UCSD-AML1 (cell line): ENCODE data around the gene C1orf52.

Source experiments
- DNase-seq: peaks from one replicate; lab custom pipeline; 2025; ENCODE audit not compliant: unreplicated experiment; lab: John Stamatoyannopoulos, UW

Gene C1orf52

DNA sequence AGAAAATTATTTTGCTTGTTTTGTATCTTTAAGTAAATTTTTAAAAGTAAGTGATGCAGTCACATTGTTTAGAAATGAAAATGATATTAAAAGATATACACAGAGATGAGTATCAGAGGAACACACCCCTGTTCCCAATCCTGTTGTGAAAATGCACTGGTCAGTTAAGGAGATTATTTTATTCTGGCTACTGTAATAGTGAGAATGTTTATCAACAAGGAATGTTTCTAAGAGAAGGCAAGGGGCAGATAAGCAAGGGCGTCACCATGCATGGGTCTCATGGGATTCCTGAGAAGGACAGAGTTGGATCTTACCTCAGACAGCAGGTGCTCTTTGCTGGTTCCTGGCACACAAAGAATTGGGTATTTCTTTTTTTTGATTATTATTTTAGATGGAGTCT is 21.8 kb downstream of the C1orf52 start:
- no peak for DNase-seq

DNA sequence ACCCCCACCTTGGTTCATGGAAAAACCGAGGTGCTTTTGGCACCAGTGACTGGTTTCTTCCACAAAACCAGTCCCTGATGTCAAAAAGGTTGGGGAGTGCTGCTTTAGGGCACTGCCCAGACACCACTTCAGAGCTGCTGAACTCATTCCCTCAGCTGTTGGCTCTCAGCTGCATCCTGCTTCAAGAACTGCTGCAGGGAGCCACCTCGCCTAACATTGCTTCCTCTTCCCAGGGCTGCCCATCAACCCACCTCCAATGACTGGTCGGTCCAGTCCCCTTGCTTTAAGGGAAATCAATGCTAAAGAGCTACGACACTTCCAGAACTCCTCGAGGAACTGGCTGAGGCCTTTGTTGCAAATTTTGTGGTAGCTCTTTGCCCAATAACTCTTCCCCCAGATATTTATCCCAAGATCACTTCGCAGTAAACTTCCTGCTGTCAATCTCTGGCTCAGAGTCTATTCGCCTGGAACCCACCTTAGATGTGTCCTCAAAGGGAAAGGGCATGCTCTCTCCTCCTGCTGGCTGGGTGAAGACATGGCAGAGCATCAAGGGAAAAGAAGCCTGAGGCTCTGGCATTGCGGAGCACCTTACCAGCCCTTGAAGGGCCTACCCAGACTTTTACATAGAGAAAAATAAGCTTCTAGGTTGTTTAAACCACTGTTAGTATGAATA is 29.0 kb downstream of the C1orf52 start:
- no peak for DNase-seq

DNA sequence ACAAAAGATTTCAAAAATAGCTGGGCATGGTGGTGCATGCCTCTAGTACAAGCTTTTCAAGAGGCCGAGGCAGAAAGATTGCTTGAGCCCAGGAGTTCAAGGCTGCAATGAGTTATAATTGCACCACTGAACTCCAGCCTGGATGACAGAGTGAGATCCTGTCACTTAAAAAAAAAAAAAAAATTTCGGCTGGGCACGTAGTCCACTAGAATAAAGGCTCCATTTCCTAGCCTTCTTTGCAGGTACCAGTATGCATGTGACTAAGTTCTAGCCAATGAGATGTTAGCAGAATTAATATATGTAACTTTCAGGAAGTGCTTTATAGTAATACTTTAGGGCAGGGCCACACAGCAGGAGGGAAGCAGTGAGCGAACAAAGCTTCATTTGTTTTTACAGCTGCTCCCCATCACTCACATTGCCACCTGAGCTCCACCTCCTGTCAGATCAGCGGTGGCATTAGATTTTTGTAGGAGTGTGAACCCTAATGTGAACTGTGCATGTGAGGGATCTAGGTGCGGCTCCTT is 29.8 kb downstream of the C1orf52 start:
- no peak for DNase-seq

DNA sequence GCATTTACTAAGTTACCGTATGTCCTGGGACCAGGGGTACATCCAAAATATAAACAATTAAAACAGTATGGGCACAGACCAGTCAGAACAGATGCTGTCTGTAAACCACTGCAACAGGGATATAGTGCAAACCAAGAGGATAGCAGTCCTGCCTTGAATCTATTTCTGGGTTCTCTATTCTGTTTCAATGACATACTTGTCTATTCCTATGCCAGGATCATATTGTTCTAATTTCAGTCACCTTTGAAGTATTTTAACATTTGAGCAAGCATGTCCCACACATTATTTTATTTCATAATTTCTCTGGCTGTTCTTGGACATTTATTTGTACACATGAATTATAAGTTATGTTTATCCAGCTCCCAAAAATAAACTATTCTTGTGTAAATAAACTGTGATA is 30.5 kb downstream of the C1orf52 start:
- DNase-seq, result no peak

DNA sequence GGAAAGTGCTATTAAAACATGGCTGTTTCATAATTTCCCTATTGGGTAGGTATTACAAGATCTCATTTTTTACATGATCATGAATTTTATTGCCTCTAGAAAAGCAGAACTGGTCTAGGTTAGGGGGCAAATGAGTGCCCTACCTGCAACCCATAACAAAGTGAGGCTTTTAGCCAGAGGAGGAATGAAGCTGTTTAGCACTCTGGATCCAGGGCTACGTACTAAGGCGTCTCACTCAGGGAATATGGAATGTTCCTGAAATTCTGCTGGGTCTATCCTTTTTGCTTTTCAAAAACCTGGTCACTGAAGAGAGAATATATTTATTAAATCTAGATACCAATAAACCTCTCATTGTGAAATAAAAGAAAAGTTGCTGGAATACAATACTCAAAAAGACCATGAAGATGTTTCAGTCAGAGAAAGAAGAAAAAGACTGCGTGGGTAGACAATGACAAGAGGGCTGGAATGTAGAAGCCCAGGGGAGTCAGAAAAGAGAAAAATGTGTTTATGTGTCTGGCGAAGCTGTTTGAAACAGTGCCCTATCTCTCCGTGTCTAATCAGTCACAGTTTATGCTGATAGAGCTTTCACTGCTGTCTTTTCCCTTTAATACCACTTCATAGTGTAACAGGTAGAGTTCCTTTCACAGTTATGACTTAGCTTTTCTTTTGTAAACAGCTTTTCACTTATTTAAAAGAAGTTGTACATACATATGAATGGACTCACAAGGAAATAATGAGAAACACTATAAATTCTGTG is 33.7 kb downstream of the C1orf52 start:
- no peak for DNase-seq

DNA sequence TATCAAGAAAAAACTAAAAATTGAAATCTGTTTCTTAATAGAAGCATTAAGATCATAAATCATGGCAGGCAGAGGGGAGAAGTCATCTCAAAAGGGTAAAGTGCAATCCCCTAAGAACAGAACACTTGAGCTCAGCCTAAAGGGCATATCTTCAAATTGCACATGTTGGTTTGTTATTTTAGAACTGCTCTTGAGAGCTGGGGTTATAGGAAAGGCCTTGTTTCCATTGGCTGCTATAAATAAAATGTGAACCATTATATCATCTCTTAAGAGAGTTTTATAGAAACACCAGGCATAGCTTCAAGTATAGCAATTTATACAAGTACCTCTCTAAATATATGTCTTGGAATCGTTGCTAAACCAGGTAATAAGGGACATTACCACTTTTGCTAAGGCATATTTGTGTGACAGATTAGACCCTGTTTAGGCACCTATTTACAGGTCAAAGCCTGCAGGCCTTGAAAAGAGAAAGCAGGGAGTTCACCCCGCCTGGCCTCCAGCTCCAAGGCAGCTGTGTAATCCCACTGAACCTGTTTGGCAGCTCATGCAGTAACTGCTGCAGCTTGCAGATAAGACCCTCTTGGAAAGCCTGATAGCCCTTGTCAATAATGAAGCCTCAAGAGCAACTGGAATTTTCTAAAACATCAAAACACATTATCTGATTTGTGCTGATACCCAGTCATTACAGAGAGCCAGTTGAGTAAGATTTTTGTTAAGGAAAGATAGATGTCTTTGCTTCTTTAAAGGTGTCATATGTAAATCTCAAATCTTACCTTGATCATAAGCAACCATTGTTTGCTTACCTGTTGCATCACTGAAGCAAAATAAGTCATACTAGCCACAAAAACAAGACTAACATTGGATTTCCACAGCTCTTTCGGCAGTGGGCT is 34.5 kb downstream of the C1orf52 start:
- no peak for DNase-seq

DNA sequence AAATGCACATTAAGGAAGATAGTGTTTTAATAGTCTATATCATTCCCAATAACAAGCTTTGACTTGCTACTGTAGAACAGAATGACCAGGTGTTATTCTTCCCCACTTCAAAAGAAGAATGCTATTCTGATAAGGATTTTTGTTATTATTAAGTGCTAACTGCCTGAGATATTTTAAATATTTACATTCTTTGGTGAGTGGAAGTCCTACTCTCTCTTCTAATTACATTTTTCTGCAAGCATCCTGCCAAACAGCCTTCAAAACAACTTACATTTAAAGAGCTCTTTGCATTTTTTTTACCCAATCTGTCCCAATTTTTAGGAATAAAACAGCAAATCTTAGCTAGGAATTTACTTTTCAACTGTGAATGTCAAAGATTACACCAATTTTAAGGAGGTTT is 35.2 kb downstream of the C1orf52 start:
- DNase-seq, result no peak

DNA sequence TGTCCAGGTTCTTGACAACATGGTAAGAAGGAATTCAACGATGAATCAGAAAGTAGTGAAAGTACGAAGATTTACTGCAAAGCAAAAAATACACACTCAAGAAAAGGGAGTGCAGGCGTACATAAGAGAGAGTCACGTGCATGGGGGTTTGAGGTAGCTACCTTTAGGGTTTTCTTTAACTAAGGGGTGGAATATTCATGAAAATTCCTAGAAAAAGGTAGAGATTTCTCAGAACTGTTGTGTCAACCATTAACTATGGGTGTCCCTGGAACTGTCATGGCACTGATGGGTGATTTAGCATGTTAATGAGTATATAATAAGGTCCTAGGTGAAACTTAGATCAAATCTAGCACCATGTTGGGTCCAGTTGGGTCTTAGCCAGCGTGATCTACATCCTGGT is 36.1 kb downstream of the C1orf52 start:
- no peak for DNase-seq

DNA sequence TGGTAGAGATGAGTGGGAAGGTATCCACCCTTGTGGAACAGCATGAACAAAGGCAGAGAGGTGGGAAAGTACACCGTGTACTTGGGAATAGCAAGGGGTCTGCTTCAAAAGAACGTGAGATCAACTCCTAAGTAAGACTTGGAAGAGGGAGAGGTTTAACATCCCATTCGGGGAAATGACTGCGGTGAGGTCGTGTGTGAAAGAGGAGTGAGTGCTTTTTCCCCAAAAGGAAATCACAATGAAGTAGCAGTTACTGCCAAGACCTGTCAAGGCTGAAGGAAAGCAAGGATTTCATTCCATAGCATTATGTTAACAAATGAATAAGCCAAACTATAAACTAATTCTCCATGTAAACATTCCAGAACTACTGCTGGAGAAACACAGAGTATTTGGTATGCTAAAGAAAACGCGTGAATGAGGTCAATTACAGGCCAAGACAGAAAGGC is 38.7 kb downstream of the C1orf52 start:
- no peak for DNase-seq

DNA sequence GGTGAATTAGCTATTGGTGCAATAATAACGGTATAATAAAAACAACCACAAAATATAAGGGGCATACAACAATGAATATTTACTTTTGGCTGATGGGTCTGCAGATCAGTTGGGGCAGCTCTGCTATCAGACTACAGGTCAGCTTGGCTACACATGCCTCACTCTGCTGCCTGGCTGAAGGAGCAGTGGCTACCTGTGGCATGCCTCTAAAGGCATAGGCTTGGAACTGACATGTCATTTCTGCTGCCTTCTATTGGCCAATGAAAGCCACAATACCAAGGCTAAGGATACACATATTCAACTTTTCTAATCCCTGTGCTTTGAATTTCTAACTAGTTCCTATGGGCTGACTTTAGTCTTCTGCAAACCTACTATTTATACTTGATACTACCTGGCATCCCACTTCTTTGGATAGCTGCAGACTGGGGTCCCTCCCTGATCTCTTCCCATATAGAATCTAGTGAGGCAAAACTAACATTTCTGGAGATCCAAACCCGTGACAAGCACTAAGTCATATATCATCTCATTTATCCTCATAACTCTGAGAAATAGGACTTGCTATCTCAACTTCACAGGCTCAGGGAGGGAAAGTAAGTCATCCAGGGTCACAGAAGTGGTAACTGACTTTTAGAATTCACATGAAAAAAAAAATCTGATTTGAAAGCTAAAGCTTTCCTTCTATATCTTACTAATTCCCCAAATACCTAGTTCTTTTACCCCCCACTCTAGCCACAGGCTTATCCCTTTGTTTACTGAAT is 39.4 kb downstream of the C1orf52 start:
- no peak for DNase-seq

DNA sequence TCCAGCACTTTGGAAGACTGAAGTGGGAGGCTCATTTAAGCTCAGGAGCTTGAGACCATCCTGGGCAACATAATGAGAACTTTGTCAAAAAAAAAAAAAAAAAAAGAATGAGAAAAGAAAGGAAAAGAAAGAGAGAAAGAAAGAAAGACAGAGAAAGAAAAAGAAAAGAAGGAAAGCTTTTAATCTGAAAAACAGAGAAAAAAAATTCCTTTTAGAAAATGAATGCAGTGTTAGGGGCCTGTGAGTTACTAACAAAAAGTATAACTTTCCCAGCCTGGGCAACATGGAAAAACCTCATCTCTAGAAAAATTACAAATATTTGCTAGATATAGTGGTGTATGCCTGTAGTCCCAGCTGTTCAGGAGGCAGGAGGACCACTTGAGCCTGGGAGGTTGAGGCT is 42.8 kb downstream of the C1orf52 start:
- no peak for DNase-seq

DNA sequence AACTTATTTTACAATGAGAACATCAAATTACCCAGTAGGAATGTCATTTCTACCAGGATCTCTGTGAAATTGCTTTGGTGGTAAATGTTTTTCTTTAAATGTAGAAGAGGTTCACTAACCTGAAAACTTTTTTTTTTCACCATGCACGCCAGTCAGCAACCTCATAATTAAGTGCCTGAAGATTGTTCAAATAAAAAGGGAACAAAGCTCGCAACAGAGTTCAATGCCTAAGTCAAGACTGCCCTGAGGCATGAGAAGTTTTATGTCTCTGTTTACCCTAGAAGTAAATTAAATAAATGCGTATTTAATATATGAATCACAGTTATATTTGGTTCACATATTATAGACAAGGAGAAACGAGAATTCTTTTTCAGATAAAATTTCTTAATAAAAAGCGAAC is 44.8 kb downstream of the C1orf52 start:
- no peak for DNase-seq

DNA sequence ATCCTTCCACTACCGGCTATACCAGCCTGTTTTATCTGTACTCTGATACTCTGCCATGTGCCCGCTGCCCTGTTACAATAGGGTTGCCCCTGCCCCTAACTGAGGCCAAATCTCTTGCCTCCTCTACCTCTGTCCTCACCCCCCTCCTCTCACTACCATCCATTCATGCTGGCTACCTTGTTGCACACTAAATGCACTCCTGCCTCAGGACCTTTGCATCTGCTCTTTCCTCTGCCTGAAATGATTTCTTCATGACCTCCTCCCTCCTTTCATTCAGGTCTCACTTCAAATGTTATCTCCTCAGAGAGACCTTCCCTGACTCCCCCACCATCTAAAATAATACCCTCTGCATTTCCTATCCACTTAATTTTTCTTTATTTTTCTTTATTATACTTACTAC is 51.0 kb downstream of the C1orf52 start:
- no peak for DNase-seq

DNA sequence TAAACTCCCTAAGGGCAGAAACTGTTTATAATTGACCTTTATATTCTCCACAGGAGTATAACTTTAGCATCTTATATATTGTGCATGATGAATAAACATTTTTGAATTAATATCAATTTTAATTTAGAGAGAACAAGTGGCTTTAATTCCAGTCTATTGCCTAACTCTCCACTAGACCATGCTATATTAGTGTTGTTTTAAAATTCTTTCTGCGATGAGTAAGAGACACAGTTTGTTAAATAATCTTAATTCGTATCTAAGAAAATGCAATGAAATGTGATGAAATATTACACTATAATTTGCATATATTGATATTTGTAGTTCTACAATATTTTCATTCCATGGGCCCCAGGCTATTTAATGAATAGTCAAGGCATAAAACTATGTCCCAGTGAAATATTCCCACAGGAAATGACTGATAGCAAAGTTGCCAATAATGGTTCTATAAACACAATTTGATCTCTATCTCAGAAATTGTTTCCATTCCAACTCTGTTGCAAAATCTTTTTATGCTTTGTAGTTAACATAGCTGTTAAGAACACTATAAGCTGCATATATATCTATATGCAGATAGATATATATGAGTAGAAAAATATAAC is 55.8 kb downstream of the C1orf52 start:
- DNase-seq, result no peak

DNA sequence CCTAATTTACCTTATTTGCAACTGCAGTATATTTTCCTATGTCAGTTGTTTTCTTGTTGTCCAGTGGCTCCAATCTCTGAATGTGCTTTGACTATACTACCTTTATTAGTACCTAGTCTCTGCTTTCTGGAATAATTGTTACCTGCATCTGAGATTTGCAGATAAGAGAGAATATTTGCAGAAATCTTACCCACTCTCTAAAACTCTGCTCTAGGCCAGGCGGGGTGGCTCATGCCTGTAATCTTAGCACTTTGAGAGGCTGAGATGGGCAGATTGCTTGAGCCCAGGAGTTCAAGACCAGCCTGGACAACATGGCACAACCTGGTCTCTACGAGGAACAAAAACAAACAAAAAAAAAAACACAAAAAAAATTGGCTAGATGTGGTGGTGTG is 56.6 kb downstream of the C1orf52 start:
- DNase-seq, result no peak

DNA sequence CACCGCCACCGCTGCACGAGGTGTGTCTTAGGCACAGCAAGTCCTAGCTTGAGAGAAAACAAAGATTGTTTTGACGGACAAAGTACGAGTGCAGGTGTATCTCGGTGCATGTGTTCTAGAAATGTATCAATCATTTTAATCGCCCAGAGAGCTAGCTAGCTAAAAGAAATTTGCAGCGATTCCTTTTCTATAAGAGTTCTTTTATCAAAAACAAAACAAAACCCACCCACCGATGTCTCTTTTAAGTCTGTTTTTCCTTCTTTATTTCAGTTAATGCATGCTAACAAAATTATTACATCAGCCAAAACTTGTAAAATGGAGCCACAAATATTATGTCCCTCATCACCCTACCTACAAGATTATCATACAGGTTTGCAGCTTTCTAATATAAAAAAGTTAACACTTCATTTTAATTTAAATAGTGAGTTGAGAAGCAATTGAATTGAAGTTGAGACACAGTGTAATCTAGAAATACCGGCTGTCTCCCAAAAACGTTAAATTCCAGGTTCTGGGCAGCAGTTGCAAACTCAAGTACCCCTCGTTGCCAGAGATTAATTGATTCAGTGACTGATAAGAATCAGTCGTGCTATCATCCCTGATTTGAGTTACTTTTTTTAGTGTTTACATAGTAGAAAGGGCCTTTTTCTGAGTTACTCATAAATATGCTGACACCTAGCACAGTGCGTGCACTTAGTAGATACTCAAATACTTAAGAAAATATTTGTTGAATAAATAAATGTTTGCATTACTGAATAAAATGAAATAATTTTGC is 57.2 kb downstream of the C1orf52 start:
- no peak for DNase-seq

DNA sequence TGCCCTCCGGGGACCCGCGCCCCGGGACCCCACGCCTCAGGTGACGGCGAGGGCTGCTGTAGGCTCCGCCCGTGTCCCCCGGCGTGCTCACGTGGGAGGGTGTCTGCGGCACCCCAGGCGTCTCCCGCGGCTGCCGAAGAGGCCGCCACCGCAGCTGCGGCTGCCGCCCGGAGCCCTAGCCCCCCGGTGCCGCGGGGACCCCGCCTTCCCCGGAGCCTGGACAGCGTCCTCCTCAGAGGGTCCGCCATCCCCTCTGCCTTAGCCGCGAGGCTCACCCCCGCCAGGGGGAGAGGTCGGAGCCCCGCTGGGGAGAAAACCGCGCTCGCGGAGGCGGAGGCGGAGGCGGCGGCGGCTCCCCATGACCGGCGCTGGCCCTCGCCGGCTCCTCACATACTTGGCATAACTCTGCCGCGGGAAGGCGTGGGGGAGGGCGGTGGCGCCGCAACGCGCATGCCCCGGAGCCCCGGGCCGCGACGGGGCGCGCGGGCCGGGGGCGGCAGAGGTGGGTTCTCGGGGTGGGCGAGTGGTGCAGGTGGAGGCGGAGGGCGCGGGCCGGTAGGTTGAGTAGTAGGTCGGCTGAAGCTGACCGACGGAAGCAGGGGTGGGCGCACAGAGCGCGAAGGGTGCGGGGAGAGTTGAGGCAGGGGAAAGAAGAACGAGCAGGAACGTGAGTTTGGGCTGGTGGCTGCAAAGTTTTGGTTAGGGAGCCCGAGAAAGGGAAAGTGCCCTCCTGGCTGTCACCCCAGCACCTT is 57.9 kb downstream of the C1orf52 start:
- DNase-seq, result no peak

DNA sequence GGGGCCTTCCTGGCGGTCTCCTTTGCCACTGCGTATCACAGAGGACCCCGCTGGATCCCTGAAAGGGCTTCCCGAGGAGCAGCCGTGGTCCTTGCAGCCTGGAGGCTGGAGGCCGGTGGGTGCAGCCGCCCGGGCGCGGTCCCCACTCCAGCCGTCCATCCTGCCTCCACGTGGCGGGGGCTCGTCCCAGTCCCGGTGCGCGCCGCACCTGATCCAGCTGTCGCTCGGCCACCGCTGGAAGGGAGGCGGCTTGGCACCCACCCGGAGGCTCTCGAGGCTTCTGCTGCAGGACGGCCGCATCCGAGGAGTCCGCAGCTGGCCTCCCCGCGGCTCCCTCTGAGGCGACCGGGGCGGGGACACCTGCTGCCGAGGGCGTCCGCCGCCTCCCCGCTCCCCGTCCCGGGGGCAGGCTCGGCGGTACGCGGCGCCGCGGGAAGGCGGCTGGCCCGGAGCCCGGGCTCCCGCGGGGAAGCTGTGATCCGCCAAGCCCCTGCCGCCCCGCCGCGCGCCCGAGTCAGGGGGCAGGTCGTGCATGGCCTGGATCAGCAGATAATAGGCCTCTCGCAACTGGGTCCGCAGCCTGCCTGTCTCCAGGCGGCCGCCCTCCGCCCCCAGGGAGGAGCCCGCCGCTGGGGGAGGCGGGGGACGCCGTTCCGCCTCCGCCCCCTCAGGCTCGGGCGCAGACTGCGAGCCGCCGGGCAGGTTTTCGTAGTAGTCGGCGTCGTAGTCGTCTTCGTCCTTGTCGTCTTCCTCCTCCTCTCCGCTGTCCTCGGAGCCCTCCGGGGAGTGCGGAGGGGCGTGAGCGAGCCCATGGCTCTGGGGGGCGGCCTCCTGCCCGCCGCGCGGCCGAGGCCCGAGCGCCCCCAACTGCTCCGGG is 58.8 kb downstream of the C1orf52 start, which contains the start of gene SYDE2:
TSS of gene SYDE2 (minus strand) at position 554 of the 877 bp plus-strand sequence. CDS start at position 534, 20 bp downstream.
- DNase-seq, result no peak
